Stimulated activated effector memory CD8-positive, alpha-beta T cell treated with anti-CD3 and anti-CD28 coated beads, Interleukin-12 subunit alpha, Interleukin-12 subunit beta, amount 100 ng/mL, for 72 hours (primary cell): Measurements from ENCODE around the gene PUSL1.

Experiments
- ATAC-seq: fragments of 150-1000 bp; cut with Tn5 transposase; 2 replicates; pipeline ENCODE4 v1.10.0; 2021
- DNase-seq, 2 donors: peaks; one replicate each; pipeline ENCODE4 v3.0.0; 2021 to 2022; ENCODE audit warnings: low spot score in 2 of 2
- H3K27ac Mint-ChIP-seq: one replicate; pipeline ENCODE4 v1.8.0; 2022; ENCODE audit warnings: mild to moderate bottlenecking, mixed read lengths
- H3K36me3 Mint-ChIP-seq: one replicate; pipeline ENCODE4 v1.8.0; 2022; ENCODE audit warnings: mild to moderate bottlenecking, mixed read lengths
- H3K4me1 Mint-ChIP-seq: one replicate; pipeline ENCODE4 v1.8.0; 2022; ENCODE audit warnings: mixed read lengths
- H3K4me3 Mint-ChIP-seq: one replicate; pipeline ENCODE4 v1.8.0; 2022; ENCODE audit warnings: mild to moderate bottlenecking, mixed read lengths
- H3K9me3 Mint-ChIP-seq: one replicate; pipeline ENCODE4 v1.8.0; 2022; ENCODE audit warnings: mixed read lengths

The PUSL1 gene

DNA sequence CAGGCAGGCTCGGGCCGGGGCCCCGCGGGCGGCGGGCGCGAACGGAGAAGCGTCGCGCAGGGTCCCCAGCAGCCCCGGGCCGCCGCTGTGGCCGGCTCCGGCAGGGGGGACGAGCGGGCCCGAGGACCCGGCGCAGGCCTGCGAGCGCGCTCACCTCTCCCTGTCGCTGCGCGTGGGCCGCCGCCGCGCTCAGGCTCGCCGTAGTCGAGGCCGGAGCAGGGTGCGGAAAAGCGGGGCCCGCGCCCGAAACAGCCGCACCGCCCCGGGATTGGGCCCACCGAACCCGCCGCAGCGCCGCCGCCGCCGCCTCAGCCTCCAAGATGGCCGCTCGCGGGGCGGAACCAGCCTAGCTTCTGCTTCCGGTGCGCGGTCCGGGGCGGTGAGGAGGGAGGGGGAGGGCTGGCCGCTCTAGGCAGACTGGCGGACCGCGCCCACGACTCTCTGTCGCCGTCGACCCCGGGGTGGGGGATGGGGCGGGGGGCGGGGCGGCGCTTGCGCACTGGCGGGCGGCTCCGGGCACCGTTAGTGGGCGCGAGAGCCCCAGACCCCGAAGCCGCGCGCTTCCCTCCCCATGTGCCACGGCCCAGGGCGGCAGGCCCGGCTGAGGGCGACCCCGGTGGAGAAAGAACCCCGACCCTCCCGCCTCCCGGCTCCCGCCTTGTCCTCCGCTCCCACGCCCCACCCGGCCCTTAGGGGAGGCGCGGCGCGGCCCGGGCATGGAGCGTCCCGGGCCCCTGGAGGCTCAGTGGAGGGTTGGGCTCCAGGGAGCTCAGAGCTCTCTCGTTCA lies 34.7 kb upstream of the PUSL1 start, which contains the start of gene UBE2J2:
UBE2J2 (minus strand) TSS at position 343 of the 787 bp plus-strand sequence. CDS start 5,862 bp downstream, outside the sequence.
- Mint-ChIP-seq H3K36me3 (peaks cover 39% of the 10 kb centered on the region), H3K4me3 (peak within 1 kb of the TSS; percentile 81), H3K27ac (peak within 1 kb of the TSS; percentile 75), H3K4me1 (peaks cover 33% of the 10 kb centered on the region), H3K9me3 (no peaks in the 10 kb centered on the region)
- ATAC-seq (peak; percentile 96), DNase-seq (peak; percentile 85 to 95)

DNA sequence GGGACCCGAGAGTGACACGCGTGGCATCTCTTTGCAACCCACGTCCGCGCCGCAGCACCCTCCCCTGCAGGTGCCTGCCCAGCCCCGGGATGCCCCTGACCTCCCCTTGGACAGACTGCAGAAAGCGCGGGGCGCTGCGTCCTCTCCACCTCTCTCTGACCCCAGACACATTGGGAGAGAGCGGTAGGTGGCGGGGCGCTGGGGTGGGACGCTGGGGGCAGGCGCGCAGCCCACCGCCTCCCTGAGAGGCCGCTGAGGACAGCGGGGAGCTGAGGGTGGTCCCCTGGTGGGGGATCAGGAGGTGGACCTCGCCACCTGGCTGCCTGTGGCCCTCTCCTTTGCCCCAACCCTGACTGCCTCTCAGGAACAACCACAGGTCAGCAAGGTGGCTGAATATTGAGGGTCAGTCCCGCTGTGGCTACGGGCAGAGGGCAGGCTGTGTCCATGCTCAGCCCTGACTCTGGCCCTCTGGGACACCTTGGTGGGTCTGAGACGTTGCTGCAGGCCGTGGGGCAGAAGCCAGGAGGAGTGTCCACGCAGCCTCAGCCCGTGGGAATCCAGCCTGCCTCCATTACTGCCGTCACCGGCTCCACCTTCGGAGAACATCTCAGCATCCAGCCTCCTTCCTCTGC lies 34.0 kb upstream of the PUSL1 start:
- ATAC-seq (no peak), DNase-seq (no peak)
- Mint-ChIP-seq H3K9me3 (no peaks in the 10 kb centered on the region), H3K4me1 (peaks cover 33% of the 10 kb centered on the region), H3K36me3 (peaks cover 37% of the 10 kb centered on the region), H3K4me3 (peak overlapping the region; percentile 81), H3K27ac (peak overlapping the region; percentile 34)

DNA sequence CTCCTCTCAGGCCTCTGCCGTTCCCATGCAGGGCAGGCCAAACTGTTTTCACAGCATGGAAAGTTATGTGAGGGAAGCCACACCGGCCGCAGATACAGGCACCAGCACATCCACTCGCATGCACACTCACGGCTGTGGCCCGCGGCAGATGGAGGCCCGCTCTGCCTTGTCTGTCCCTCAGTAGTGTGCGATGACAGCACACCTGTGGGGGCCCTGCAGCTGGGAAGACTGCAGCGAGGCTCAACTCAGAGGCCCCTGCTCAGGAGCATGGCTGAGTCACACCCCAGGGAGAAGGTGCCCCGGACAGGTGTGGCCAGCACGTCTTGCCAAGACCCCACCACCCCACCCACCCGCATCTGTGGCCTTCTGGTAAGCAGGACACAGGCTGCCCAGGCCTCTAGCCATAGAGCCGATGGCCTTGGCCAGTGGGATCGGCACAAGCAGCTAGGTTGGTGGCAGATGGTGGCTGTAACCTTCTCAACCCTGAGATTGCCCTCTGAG lies 33.4 kb upstream of the PUSL1 start:
- Mint-ChIP-seq H3K4me1 (peaks cover 29% of the 10 kb centered on the region), H3K4me3 (peak overlapping the region; percentile 81), H3K36me3 (peaks cover 32% of the 10 kb centered on the region), H3K27ac (peak overlapping the region; percentile 34), H3K9me3 (no peaks in the 10 kb centered on the region)
- ATAC-seq (no peak), DNase-seq (no peak)

DNA sequence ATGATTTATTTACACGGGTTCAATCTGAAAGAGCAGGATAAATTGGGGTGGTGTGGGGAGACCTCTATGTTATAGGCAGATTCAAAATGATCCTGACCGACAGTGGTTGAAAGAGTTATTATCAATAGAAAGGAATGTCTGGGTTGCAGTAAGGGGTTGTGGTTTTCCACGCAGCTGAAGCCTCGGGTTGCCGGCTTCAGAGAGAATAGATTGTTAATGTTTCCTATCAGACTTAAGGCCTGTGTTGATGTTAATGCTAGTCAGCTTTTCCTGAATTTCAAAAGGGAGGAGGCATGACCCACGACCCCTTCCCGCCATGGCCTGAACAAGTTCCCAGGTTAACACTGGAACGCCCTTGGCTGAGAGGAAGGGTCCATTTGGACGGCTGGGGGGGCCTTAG lies 32.6 kb upstream of the PUSL1 start:
- Mint-ChIP-seq H3K4me3 (no peak overlapping the region), H3K36me3 (peaks cover 23% of the 10 kb centered on the region), H3K9me3 (no peaks in the 10 kb centered on the region), H3K27ac (no peak overlapping the region), H3K4me1 (peaks cover 21% of the 10 kb centered on the region)
- ATAC-seq (no peak), DNase-seq (no peak)

DNA sequence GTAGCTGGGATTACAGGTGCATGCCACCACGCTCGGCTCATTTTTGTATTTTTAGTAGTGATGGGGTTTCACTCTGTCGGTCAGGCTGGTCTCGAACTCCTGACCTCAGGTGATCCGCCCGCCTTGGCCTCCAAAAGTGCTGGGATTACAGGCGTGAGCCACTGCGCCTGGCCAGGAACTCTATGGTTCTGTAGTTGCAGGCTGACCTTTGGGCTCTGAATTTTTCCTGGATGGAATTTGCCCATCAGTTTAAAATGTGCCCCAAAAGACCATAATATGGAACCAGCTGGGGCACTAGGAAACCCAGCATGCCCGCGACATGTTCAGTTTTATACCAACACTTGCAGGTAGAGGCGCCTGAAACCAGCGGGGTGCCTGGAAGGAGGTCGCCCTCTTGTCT lies 29.8 kb upstream of the PUSL1 start:
- Mint-ChIP-seq H3K36me3 (peaks cover 11% of the 10 kb centered on the region), H3K4me1 (peaks cover 15% of the 10 kb centered on the region), H3K27ac (no peak overlapping the region), H3K9me3 (no peaks in the 10 kb centered on the region), H3K4me3 (no peak overlapping the region)
- ATAC-seq (no peak), DNase-seq (no peak)

DNA sequence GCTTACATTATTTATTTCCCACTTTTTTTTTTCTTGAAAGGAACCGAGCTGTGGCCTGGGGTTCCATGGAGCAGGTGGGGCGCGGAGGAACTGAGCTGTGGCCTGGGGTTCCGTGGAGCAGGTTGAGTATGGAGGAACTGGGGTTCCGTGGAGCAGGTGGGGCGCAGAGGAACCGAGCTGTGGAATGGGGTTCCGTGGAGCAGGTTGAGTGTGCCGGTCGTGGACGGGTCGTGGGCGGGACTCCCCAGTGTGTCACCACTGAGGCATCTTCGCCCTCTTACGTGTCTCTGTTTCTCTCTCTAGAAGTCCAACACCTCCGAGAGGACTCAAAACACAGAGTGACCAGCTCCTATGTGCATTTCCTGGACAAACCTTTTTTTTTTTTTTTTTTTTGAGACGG lies 29.4 kb upstream of the PUSL1 start:
- Mint-ChIP-seq H3K27ac (no peak overlapping the region), H3K4me1 (peaks cover 17% of the 10 kb centered on the region), H3K4me3 (no peak overlapping the region), H3K36me3 (peaks cover 11% of the 10 kb centered on the region), H3K9me3 (no peaks in the 10 kb centered on the region)
- ATAC-seq (no peak), DNase-seq (no peak)

DNA sequence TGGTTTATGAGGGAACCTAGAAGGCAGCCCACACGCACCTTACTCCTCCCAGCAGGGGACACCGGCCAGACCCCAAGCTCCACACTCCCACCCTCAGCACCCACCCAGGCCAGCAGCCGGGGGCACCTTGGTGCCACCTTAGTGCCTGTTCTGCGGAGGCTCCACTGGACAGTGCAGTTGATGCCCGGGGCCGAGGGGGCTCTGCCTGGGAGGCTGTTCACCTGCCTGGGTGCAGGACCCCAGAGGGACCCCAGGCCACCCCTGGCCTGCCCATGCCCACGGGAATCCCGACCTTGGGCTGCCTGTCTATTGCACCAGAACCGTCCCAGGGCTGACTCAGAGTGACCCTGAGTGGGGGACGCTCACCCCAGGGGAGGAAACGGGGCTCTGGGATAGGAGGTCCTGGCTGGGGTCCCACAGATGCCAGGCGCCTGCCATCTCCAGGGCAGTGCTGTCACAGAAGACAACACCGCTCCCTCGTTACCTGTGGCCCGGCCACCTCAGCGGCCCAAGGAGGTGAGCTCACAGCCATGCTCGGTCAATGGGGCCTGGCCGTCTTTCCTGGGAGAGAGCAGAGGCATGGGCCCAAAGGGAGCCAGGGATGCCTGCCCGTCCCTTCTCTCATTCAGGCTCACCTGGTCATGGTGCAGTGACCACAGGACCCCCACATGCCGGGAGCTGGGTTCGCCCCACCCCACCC lies 27.5 kb upstream of the PUSL1 start:
- DNase-seq (no peak), ATAC-seq (no peak)
- Mint-ChIP-seq H3K27ac (no peak overlapping the region), H3K4me3 (no peak overlapping the region), H3K36me3 (peaks cover 11% of the 10 kb centered on the region), H3K4me1 (peaks cover 17% of the 10 kb centered on the region), H3K9me3 (no peaks in the 10 kb centered on the region)

DNA sequence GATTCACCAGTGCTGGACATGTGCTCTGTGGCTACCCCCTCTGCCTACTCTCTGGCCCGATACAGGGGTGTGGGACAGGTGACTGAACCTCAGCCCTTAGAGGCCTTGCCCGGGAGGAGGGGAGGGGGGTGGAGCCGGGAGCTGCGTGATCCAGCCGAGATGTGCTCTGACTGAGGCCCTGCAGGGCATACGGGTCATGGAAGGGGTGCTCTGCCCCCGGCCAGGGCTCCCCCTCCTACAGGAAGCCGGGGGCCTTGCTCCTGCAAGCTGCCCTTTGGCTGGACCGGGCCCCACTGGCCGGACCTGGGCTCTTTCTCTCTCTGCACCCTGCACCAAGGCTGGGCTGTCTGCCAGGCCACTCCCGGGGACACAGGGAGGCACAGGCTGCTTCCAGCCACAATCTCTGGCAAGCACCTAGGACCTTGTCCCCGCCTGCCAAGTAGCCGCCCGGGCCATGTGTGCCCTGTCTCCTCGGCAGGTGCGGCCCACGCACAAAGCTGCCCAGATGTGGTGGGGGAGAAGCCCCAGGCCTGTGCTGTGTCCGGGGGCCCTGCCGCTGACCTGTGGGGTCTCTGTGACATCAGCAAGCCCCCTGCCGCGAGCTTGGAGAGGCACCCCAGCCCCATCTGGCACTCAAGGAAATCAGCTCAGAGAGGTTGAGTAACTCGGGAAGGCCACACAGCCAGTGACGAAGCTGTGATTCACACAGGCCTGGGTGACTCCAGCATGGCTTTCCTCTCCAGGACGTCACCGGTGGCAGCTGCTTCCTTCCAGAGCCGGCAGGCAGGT lies 26.7 kb upstream of the PUSL1 start:
- no peak overlapping the region for H3K27ac Mint-ChIP-seq
- H3K36me3 Mint-ChIP-seq, result peaks cover 11% of the 10 kb centered on the region
- ATAC-seq (peak; percentile 65), DNase-seq (no peak)
- H3K4me3 Mint-ChIP-seq, result no peak overlapping the region
- peaks cover 17% of the 10 kb centered on the region for H3K4me1 Mint-ChIP-seq
- no peaks in the 10 kb centered on the region for H3K9me3 Mint-ChIP-seq

DNA sequence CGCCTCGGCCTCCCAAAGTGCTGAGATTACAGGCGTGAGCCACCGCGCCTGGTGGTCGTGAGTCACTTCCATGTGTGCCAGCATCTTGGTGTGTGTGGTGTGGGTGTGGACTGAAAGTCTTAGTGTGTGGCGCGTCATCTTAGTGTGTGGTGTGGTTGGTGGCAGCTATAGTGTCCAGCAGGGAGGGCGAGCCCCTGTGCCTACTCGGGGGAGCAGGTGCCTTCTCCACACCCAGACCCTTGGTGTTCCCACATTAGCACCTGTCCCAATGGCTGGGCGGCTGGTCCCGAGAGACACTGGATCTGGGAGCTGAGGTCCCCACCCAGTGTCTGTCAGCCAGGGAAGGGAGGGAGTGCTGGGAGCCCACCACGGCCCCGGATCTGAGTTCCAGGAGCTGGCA lies 25.4 kb upstream of the PUSL1 start:
- peak overlapping the region; percentile 37 for H3K27ac Mint-ChIP-seq
- H3K4me3 Mint-ChIP-seq, result no peak overlapping the region
- H3K9me3 Mint-ChIP-seq, result no peaks in the 10 kb centered on the region
- ATAC-seq (peak; percentile 80), DNase-seq (no peak)
- H3K36me3 Mint-ChIP-seq, result peaks cover 11% of the 10 kb centered on the region
- H3K4me1 Mint-ChIP-seq, result peaks cover 17% of the 10 kb centered on the region

DNA sequence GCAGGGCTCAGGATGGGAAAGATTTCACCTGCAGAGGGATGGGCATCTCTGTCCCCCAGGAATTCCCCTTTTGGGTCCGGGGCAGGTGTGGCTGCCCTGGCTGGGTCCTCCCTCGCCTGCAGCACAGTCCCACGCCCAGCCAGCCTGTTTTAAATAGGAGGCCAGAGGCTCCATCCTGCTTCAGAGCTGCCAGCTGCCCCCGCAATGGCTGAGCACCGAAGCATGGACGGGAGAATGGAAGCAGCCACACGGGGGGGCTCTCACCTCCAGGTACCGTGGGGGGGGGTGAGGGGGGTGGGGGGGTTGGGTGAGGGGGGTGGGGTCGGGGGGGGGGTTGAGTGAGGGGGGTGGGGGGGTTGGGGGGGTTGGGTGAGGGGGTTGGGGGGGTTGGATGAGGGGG lies 24.6 kb upstream of the PUSL1 start:
- Mint-ChIP-seq H3K4me1 (peaks cover 17% of the 10 kb centered on the region), H3K36me3 (peaks cover 11% of the 10 kb centered on the region), H3K9me3 (no peaks in the 10 kb centered on the region), H3K27ac (no peak overlapping the region), H3K4me3 (no peak overlapping the region)
- no peak for ATAC-seq
- DNase-seq, result no peak

DNA sequence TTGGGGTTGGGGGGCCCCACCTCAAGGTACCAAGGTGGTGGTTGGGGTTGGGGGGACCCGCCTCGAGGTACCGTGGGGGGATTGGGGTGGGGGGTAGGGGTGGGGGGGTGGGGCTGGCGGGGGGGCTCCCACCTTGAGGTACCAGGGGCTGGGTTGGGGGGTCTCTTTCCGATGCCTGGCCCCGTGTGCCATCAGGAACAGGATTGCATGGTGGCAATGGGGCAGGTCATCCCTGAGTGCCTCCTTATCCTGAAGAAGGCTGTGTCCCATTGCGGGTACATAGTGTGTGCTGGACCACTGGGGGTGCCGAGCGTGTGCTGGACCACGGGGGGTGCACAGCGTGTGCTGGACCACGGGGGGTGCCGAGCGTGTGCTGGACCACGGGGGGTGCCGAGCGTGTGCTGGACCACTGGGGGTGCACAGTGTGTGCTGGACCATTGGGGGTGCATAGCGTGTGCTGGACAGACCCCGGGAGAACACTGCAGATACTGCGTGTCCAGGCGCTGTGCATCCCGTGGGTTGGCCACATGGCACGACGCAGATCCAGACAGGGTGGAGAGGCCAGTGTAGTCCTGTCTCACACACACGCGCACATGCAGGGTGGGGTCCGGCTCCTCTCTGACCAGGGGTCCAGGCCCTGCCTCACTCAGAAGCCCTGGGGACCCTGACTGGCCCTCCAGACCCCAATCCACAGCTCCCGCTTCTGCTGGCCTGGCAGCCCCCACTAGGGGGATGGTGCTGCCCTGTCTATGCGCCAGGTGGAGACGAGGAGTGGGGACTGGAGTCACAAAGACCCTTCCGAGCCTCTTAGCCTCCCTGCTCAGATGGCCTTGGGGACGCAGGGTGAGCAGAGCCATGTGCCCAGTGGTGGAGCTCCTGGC lies 23.9 kb upstream of the PUSL1 start:
- H3K27ac Mint-ChIP-seq, result no peak overlapping the region
- no peak for DNase-seq
- ATAC-seq, result no peak
- no peaks in the 10 kb centered on the region for H3K9me3 Mint-ChIP-seq
- peaks cover 11% of the 10 kb centered on the region for H3K36me3 Mint-ChIP-seq
- H3K4me1 Mint-ChIP-seq, result peaks cover 17% of the 10 kb centered on the region
- H3K4me3 Mint-ChIP-seq, result no peak overlapping the region

DNA sequence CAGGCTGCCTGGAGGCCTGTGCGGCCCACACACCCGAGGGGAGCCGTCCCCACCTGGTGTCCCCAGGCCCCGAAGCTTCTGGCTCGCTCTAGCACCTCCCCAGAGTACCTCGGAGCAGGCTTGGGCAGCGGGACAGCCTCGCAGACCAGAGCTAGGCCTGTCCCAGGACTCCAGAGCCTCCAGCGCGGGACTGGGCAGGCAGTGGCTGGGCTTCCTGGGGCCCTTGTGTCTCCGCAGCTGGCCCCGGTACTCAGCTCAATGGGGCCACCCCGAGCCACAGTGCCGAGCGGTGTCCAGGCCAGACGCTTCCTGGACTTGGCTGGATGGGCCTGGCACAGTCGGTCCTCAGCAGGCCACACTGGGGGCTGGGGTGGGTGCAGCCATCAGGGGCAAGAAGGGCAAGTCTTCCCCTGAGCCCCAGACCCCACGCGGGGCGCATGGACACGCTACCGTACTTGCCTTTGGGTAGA lies 23.3 kb upstream of the PUSL1 start:
- Mint-ChIP-seq H3K36me3 (peaks cover 13% of the 10 kb centered on the region), H3K27ac (no peak overlapping the region), H3K4me1 (peaks cover 19% of the 10 kb centered on the region), H3K4me3 (no peak overlapping the region), H3K9me3 (no peaks in the 10 kb centered on the region)
- DNase-seq, result no peak
- no peak for ATAC-seq

DNA sequence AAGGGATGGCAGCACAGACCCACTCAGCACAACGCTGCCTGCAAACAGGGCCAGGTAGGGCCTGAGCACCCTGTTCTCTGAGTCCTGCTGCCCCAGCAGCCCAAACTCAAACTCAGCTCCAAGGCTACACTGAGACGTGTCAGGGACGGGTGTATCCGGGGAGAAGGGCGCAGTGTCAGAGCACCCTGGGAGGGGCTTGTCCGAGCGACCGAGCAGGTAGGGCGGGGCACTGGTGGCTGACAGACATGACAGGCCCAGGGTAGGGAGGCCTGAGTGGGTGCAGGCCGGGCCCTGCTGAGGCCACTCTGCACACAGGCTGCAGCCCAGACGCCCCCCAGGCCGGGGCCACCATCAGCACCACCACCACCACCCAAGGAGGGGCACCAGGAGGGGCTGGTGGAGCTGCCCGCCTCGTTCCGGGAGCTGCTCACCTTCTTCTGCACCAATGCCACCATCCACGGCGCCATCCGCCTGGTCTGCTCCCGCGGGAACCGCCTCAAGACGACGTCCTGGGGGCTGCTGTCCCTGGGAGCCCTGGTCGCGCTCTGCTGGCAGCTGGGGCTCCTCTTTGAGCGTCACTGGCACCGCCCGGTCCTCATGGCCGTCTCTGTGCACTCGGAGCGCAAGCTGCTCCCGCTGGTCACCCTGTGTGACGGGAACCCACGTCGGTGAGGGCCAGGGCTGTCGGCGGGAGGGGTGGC lies 22.6 kb upstream of the PUSL1 start:
- H3K36me3 Mint-ChIP-seq, result peaks cover 15% of the 10 kb centered on the region
- H3K4me3 Mint-ChIP-seq, result no peak overlapping the region

More for the DNA sequence above, 22.6 kb upstream of the PUSL1 start:
- Mint-ChIP-seq H3K4me1 (peaks cover 23% of the 10 kb centered on the region), H3K27ac (no peak overlapping the region), H3K9me3 (no peaks in the 10 kb centered on the region)
- ATAC-seq (no peak), DNase-seq (no peak)
